Endothelial cell of umbilical vein (primary cell): ENCODE data around the gene FAM168A. TPM values are rescaled to one million over a fixed set of nuclear protein-coding genes. Genes with fewer than 3 reads are reported as not detected.

ENCODE experiments used
- BruUV-seq: library from RNA; stranded (reverse); fragments of 400-500 nt; replicated peaks from 2 replicates; lab custom pipeline; 2021; lab: Mats Ljungman, UMichigan
- CTCF ChIA-PET: fragments of 300-600, 350-600 bp; sonication (Branson Sonifier 250); formaldehyde crosslinking; loops from one replicate; lab custom pipeline; 2021; ENCODE audit warnings: antibody characterized with exemption, inconsistent platforms; lab: Charles Lee
- POLR2A ChIA-PET: fragments of 300-600, 350-600 bp; sonication (Branson Sonifier 250); formaldehyde crosslinking; loops from one replicate; lab custom pipeline; 2021; ENCODE audit warnings: antibody characterized with exemption, inconsistent platforms; lab: Charles Lee
- DNase-seq: peaks from one replicate; pipeline ENCODE4 v3.0.0-alpha.2; 2011; ENCODE audit warnings: low read depth, low spot score
- FAIRE-seq: peaks from 2 replicates; lab custom pipeline; 2011; peaks lifted over from hg19 to GRCh38; lab: Jason Lieb, UNC
- H2AFZ ChIP-seq: 2 replicates; pipeline ENCODE4 v1.6.0; 2012; ENCODE audit warnings: low read depth, low read length, control low read depth, inconsistent platforms
- H3K27ac ChIP-seq: 2 replicates; pipeline ENCODE4 v1.5.1; 2011; ENCODE audit warnings: low read depth, mild to moderate bottlenecking, control low read depth, low read length, moderate library complexity; ENCODE audit not compliant: insufficient read depth
- H3K27me3 ChIP-seq, 2 experiments: 2 replicates each; pipeline versions ENCODE4 v1.6.0 to v1.6.1; 2011; ENCODE audit warnings: low read length in 2 of 2, mixed read lengths in 1 of 2; ENCODE audit not compliant: control insufficient read depth in 2 of 2, insufficient read depth in 2 of 2
- H3K36me3 ChIP-seq, 2 experiments: 2 replicates in 1 of 2; 3 replicates in 1 of 2; pipeline ENCODE4 v1.5.1; 2011; ENCODE audit warnings: low read length in 2 of 2, mild to moderate bottlenecking in 1 of 2, moderate library complexity in 1 of 2; ENCODE audit not compliant: control insufficient read depth in 2 of 2, insufficient read depth in 2 of 2; ENCODE audit errors: extremely low read depth in 1 of 2
- H3K4me1 ChIP-seq: 3 replicates; pipeline ENCODE4 v1.5.1; 2011; ENCODE audit warnings: mild to moderate bottlenecking, low read length; ENCODE audit not compliant: control insufficient read depth, insufficient read depth; ENCODE audit errors: extremely low read depth
- H3K4me2 ChIP-seq: 2 replicates; pipeline ENCODE4 v1.6.1; 2011; ENCODE audit warnings: low read length, control low read depth, mixed read lengths; ENCODE audit not compliant: insufficient read depth
- H3K4me3 ChIP-seq, 3 experiments: fragments of 200-600 bp in 1 of 3; sonication (generic), shearing (Covaris generic) in 1 of 3; replicated peaks in 1 of 3; 2 replicates each; pipeline ENCODE4 v1.5.1; 2011 to 2016; ENCODE audit warnings: control low read depth in 3 of 3, low read length in 3 of 3, mild to moderate bottlenecking in 2 of 3, inconsistent platforms in 1 of 3, low read depth in 1 of 3, moderate library complexity in 1 of 3; ENCODE audit not compliant: insufficient read depth in 1 of 3
- H3K79me2 ChIP-seq: 2 replicates; pipeline ENCODE4 v1.6.0; 2012; ENCODE audit warnings: low read length, inconsistent platforms; ENCODE audit not compliant: control insufficient read depth, insufficient read depth
- H3K9ac ChIP-seq: replicated peaks from 2 replicates; pipeline ENCODE3; 2011; ENCODE audit warnings: low read length, control low read depth; ENCODE audit not compliant: insufficient read depth; ENCODE audit errors: extremely low read depth
- H3K9me1 ChIP-seq: replicated peaks from 3 replicates; pipeline ENCODE4 v1.6.0; 2011; ENCODE audit warnings: mild to moderate bottlenecking, low read length; ENCODE audit not compliant: control insufficient read depth, insufficient read depth; ENCODE audit errors: extremely low read depth
- H3K9me3 ChIP-seq: replicated peaks from 2 replicates; pipeline ENCODE4 v1.5.1; 2012; ENCODE audit warnings: low read length, inconsistent platforms; ENCODE audit not compliant: control insufficient read depth, insufficient read depth
- H4K20me1 ChIP-seq: replicated peaks from 2 replicates; pipeline ENCODE3; 2011; ENCODE audit warnings: mild to moderate bottlenecking, low read length; ENCODE audit not compliant: control insufficient read depth, insufficient read depth; ENCODE audit errors: extremely low read depth
- CTCF ChIP-seq, 2 donors: IDR thresholded peaks; 1 replicate in 1 of 2; 2 replicates in 1 of 2; pipeline ENCODE4 v1.5.1; 2011; ENCODE audit warnings: low read length in 2 of 2, mild to moderate bottlenecking in 2 of 2, moderate library complexity in 2 of 2, control low read depth in 1 of 2, inconsistent platforms in 1 of 2, low read depth in 1 of 2; ENCODE audit not compliant: insufficient read depth in 1 of 2; ENCODE audit errors: extremely low read depth in 1 of 2
- EZH2 ChIP-seq: IDR thresholded peaks from 2 replicates; pipeline ENCODE4 v1.6.1; 2012; ENCODE audit warnings: borderline replicate concordance, low read depth, mild to moderate bottlenecking, moderate library complexity, low read length, inconsistent platforms; ENCODE audit not compliant: severe bottlenecking
- FOS ChIP-seq: IDR thresholded peaks from 2 replicates; pipeline ENCODE4 v1.6.1; 2011; ENCODE audit warnings: mild to moderate bottlenecking, low read length, moderate library complexity, borderline replicate concordance; ENCODE audit not compliant: insufficient read depth
- GATA2 ChIP-seq: IDR thresholded peaks from 2 replicates; pipeline ENCODE4 v1.7.0; 2011; ENCODE audit warnings: low read depth, mild to moderate bottlenecking, moderate library complexity, mixed read lengths, low read length; ENCODE audit not compliant: insufficient read length, insufficient read depth
- JUN ChIP-seq: IDR thresholded peaks from 2 replicates; pipeline ENCODE4 v1.6.1; 2011; ENCODE audit warnings: borderline replicate concordance, low read depth; ENCODE audit not compliant: insufficient read length, insufficient read depth
- MYC ChIP-seq: IDR thresholded peaks from one replicate; pipeline ENCODE4 v1.6.1; 2011; ENCODE audit warnings: mild to moderate bottlenecking, low read depth, low read length
- POLR2A ChIP-seq: IDR thresholded peaks from 2 replicates; pipeline ENCODE4 v1.6.1; 2012; ENCODE audit warnings: low read depth, mild to moderate bottlenecking, control low read depth, low read length
- POLR2AphosphoS5 ChIP-seq: IDR thresholded peaks from 2 replicates; pipeline ENCODE4 v1.6.1; 2012; ENCODE audit warnings: low read depth, mild to moderate bottlenecking, control low read depth, low read length, moderate library complexity; ENCODE audit not compliant: insufficient read depth
- dilution Hi-C: fragments of 300-500 bp; cut with MboI; formaldehyde crosslinking; loops from one replicate; pipeline ENCODE4 v1.15.0; 2019; ENCODE audit warnings: low sequenced_read_pairs; ENCODE audit not compliant: extremely low pct_ligation_motif_present
- intact Hi-C: fragments of 100-400 bp; cut with micrococcal nuclease; formaldehyde crosslinking; loops from one replicate; pipeline ENCODE4 v1.10.0; 2022
- polyA plus RNA-seq, 4 experiments: library from polyadenylated mRNA; depleted of rRNA in 3 of 4; stranded (reverse) in 3 of 4; unstranded in 1 of 4; fragments of >200 nt; gene quantifications; 2 replicates each; pipeline versions ENCODE4 v1.2.1 to v1.2.3, GENCODE V29; 2011 to 2012; ENCODE audit warnings: missing spikeins in 1 of 4
- total RNA-seq: library from RNA; stranded (reverse); gene quantifications from 2 replicates; pipeline ENCODE4 v1.2.3, GENCODE V29; 2021
- TF ChIP-seq, protein P1 (sequence below): IDR thresholded peaks from 2 replicates; pipeline ENCODE4 v1.6.1; 2011; ENCODE audit not compliant: insufficient read depth, insufficient read length

FAM168A gene
- total and polyA plus RNA-seq, 2 donors (not counting 3 experiments of a cell fraction or from before 2014, with no cell fraction given) = 17.0 to 20.5 TPM

DNA sequence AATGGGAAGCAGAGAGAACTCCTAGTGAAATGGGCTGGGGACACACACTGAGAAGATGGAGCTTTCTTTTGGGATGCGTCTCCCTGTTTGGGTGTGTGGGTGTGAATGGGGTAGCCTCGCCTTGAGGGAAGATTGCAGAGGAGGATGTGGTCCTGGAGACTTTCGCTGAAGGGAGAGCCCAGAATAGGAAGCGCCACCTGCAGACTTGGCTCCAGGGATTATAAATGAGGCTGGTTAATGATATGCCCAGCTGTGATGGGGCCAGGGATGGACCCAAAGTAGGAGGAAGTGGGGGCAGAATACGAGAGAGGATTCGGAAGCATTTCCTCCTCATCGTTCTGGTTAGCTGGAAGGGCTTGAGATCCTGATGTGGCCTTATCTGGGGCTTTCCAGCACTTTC, 208.0 kb downstream of the FAM168A start:
- H3K4me3 ChIP-seq = no peak overlapping the region
- CTCF ChIA-PET = interaction anchor here (1.3 to 1.5 kb wide), 2 partner anchors 39 to 83 kb away, joined by 4 read pairs; no protein-coding TSS in a partner anchor
- peaks cover 22% of the 10 kb centered on the region for H3K4me1 ChIP-seq
- H3K27ac ChIP-seq = no peak overlapping the region
- no peaks in the 10 kb centered on the region for H3K9me1 ChIP-seq
- no TSS peak for BruUV-seq
- no peak for DNase-seq
- TF ChIP-seq GATA2 (no peak), MYC (no peak), CTCF (IDR thresholded peaks at IDR 0.05; ENCODE audit: extremely low read depth in 1 of 2, insufficient read depth in 1 of 2, low read depth in 1 of 2, low read length in 2 of 2) (no peak)
- TF ChIP-seq, protein P1, sequence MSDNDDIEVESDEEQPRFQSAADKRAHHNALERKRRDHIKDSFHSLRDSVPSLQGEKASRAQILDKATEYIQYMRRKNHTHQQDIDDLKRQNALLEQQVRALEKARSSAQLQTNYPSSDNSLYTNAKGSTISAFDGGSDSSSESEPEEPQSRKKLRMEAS = no peak
- no peak overlapping the region for H3K4me2 ChIP-seq
- no peak overlapping the region for H2AFZ ChIP-seq
- no peaks in the 10 kb centered on the region for H3K27me3 ChIP-seq
- H4K20me1 ChIP-seq = no peaks in the 10 kb centered on the region
- H3K36me3 ChIP-seq = peaks cover 0 to 5% of the 10 kb centered on the region in 2 experiments
- FAIRE-seq = no peak
- intact Hi-C loops = no loop called here
- dilution Hi-C loops = no loop called here
- no peak overlapping the region for H3K9ac ChIP-seq
- POLR2A ChIA-PET = no interaction called here
- peaks cover 31% of the 10 kb centered on the region for H3K79me2 ChIP-seq
- H3K9me3 ChIP-seq = no peaks in the 10 kb centered on the region

DNA sequence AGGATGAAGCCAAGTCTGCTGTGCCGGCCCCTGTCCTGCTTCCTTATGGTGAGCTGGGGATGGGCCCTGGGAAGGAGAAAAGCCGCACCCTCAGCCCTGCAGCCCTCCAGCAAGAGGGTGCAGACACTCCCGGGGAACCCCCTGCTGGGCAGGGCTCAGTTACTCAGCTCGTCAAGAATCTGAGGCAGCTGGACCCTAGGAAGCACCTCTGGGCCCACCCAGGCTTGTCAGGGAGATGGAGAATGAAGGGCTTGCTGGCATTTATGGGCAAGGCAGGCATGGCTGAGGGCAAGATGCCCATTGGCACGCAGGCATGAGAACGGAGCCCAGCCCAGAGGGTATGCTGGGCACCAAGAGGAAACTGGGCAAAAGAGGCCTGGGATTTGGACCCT, 208.8 kb downstream of the FAM168A start:
- Histone ChIP-seq H3K27me3 (no peaks in the 10 kb centered on the region), H3K4me2 (no peak overlapping the region), H3K4me3 (no peak overlapping the region), H3K9me1 (no peaks in the 10 kb centered on the region), H3K4me1 (peaks cover 24% of the 10 kb centered on the region), H4K20me1 (no peaks in the 10 kb centered on the region), H3K9me3 (no peaks in the 10 kb centered on the region), H3K27ac (no peak overlapping the region), H3K79me2 (peaks cover 39% of the 10 kb centered on the region), H3K36me3 (peaks cover 0 to 3% of the 10 kb centered on the region in 2 experiments), H3K9ac (no peak overlapping the region), H2AFZ (no peak overlapping the region)
- dilution Hi-C loops (no loop called here), intact Hi-C loops (no loop called here)
- BruUV-seq = no TSS peak
- ChIA-PET CTCF (interaction anchor here (0.5 to 1.8 kb wide), 4 partner anchors 10 to 255 kb away, joined by 3 to 7 read pairs (median 4); no protein-coding TSS in a partner anchor), POLR2A (no interaction called here)
- no peak for DNase-seq
- no peak for FAIRE-seq
- TF ChIP-seq MYC = no peak
- TF ChIP-seq POLR2A = no peak
- no peak for TF ChIP-seq GATA2
- no peak for TF ChIP-seq CTCF (IDR thresholded peaks at IDR 0.05; ENCODE audit: extremely low read depth in 1 of 2, insufficient read depth in 1 of 2, low read depth in 1 of 2, low read length in 2 of 2)
- TF ChIP-seq, protein P1 = no peak
- TF ChIP-seq POLR2AphosphoS5 = no peak
- TF ChIP-seq EZH2 = no peak
- no peak for TF ChIP-seq FOS
- TF ChIP-seq JUN = no peak
